Globus pallidus (tissue), 1 donor: Measurements from ENCODE around the gene HEXD.
A peak's percentile ranks its signal among the peaks of the same experiment; 100 is the strongest.
"Not testable (repeated sequence)": the region's sequence is repeated elsewhere in the genome, so short reads cannot be mapped to it uniquely, and the experiment has no call there.

Experiments
- DNase-seq: peaks from one replicate; pipeline ENCODE4 v3.0.0-alpha.2; 2015; ENCODE audit warnings: low spot score

The HEXD gene

DNA sequence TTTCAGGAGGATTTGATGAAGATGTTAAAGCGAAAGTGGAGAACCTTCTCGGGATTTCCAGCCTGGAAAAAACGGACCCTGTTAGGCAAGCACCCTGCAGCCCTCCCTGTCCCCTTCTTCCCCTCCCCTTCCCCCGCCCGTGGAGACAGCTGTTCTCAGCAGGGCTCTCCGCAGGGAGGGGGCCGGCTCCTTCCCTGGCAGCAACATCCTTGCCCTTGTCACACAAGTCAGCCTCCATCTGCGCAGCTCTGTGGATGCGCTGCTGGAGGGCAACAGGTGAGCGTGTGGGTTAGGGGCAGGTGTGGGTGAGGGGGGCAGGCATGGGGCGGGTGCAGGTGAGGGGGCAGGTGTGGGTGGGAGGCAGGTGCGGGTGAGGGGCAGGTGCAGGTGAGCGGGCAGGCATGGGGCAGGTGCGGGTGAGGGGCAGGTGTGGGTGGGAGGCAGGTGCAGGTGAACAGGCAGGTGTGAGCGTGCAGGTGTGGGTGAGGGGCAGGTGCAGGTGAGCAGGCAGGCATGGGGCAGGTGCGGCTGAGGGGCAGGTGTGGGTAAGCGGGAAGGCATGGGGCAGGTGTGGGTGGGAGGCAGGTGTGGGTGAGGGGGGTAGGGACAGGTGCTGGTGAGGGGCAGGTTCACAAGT, 23.0 kb downstream of the HEXD start:
- DNase-seq: no peak

DNA sequence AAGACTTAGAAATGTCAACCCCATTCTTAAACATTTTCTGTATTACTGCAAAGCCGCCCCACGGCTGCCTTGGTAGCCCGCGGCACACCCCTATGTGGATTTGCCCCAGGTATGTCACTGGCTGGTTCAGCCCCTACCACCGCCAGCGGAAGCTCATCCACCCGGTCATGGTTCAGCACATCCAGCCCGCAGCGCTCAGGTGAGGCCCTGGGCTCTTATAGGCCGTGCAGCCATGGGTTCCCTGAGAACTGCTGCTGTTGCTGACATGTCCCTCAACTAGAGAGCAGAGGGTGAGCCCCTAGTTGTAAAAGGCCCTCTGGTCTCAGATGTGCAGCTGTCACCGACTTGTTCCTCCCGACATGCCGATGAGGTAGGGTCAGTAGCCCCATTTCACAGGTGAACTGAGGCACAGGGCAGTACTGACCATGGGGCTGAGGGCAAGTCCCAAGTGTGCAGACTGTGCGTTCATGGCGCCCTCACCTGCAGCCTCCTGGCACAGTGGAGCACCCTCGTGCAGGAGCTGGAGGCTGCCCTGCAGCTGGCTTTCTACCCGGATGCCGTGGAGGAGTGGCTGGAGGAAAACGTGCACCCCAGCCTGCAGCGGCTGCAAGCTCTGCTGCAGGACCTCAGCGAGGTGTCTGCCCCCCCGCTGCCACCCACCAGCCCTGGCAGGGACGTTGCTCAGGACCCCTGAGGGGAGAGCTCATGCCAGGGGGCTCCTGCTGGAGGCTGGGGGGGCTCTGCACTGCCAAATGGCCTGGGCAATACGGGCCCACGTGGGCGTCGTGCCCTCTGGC, 23.7 kb downstream of the HEXD start:
- no peak for DNase-seq

DNA sequence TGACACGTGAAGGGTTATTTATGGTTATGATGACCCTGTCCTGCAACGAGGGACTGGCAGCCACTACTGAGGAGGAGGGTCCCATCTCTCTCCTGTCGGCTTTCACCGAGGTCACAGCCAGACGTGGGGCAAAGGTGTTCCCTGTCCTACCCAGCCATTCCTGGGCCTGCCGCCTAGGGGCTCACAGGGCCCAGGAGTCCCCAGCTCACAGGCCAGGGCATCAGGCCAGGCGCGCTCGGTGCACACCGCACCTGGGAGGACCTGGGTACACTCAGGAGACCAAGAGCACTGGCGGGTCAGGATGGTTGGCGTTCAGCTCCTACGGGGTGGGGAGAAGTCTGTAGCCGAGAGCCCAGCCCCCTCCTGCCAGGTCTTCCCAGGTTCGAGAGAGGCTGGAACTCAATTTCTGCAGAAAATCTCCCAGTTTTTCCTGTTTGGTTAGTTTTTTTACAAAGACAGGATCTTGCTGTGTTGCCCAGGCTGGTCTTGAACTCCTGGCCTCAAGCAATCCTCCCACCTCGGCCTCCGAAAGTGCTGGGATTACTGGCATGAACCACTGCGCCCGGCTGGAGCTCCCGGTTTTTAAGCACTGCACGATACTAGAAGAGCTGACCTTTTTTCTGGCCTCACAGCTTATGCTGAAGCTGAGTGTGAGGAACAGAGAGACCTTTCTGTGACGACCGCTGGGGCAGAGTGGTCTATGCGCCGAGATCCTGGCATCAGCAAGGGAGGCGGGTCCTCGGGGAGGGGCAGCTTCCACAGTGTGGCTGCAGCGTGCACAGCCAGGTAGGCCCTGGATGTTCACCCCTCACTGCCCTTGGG, 24.7 kb downstream of the HEXD start:
- no peak for DNase-seq

DNA sequence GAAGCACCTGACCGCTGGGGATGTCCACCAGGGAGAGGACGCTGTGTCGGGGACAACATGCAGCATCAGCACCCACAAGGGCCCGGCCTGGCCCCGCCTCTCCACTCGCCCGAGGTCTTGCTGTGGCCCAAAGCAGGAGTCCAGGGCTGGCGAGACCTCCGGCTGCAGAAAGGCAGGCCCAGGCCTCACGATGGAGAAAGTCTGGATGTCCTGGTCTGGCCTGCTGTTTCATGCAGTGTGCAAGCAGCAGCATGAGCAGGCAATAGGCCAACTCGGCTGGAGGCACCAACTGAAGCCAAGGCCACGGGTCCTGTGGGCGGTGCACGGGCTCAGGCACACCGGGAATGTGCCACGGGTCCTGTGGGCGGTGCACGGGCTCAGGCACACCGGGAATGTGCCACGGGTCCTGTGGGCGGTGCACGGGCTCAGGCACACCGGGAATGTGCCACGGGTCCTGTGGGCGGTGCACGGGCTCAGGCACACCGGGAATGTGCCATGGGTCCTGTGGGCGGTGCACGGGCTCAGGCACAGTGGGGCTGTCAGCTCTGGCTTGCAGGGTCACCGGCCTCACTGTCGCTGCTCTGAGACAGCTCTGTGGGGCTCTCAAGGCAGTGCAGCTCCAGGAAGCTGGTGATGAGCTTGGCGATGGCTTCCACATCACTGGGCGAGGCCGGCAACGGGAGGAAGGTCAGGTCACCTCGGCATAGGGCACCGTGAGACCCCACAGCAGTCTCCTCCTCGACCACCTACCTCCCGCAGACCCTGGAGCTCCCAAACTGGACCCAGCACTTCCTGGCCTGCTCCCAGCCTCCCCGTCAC, 25.5 kb downstream of the HEXD start:
- no peak for DNase-seq

DNA sequence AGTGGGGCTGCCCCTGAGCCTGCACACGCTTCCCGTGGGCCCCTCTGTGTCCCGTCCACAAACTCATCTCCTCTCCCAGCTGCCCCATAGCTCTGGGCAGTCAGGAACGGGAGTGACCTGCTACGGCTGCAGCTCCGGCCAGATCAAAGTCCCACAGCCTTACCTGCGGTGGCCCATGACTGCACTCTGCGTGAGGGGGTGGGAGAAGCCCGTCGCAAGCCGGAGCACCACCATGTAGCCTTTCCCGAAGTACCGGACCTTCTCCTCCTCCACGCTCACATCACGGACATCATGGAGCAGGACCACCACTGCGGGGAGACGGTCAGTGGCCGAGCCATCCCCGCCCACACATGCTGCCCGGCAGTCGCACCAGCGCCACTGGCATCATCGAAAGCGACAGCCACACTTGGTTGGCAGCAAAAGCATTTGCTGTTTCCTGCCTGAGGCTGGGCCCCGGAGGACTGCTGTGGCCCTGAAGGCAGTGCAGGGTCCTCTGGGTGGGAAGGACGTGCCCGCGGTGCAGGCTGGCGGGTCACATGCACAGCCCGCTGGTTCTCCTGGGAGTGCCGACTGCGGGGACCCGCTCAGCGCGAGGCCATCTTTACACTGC, 26.2 kb downstream of the HEXD start:
- no peak for DNase-seq

DNA sequence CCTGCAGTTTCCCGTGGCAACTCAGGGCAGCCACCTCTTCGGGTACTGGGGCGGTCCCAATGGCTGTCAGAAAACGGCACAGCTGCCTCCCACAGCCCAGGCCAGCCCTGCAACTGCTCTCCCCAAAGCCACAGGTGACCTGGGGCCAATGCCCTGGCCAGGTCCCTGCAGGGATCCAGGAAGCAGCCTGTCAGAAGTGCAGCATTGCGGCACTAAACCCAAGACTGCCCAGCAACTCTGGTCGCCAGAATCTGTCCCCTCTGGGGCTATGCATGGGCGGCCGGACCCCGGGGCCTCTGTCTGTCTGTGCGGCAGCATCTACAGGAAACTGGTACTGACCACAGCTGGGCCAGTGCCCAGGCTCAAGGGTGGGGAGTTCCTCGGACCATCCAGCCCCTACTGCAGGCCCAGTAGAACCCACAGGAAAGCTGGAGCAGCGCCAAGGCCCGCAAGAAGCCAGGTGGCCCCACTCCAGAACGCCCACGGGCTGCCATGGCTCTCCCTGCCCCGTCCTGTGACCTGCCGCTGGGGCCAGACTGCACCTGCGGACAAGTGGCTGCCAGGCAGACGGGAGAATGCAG, 26.9 kb downstream of the HEXD start:
- peak; percentile 23 for DNase-seq

DNA sequence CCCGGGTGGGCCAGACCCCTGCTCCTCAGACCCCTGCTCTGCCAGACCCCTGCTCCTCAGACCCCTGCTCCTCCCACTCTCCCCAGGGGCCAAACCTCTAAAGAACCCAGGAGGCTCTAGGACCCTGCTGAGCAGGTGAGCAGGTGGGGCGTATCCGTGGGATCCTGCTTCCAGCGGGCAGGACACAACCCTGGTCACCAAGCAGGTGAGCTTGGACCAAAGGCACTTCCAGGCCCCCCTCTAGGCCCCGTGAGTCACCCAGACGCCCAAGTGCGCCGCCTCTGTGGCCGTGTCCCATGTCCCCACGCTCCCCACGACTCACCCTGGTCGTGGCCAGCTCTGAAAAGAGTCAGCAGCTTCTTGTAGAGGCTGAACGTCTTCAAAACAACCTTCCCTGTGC, 27.4 kb downstream of the HEXD start:
- no peak for DNase-seq

DNA sequence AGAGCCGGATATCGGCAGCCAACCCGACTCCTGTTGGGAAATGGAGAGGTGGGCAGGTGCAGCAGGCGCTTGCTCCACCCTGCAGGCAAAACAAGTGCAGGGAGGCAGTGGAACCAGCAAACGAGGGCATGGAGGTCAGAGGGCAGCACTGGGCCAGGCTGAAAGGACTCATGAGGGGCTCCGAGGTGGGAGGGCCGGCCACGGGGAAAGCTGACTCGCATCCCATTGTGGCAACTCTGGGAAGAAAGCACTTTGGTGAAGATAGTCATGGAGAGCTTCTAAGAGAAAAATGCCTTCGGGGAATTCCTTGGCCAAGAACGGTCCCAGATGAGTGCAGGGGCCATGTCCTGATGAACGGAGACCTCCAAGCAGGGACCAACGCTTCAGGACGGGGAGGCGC, 28.0 kb downstream of the HEXD start:
- no peak for DNase-seq

DNA sequence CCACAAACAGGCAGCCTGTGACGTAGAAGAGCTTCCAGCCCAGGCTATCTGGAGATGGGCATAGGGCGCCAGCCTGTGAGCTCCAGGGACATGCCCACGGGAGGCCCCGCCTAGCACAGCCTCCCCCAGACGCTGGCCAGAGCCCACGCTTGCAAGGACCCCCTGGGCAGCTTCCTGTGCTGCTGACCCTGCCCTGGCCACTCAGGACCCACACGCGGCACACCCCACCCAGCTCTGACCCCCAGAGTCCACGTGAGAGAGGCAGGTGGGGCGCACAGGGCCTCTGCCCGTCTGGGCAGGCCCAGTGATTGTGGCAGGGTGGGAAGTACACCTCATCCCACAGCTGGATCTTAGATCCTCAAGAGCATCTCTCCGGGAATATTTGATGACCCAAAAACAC, 28.5 kb downstream of the HEXD start:
- no peak for DNase-seq

DNA sequence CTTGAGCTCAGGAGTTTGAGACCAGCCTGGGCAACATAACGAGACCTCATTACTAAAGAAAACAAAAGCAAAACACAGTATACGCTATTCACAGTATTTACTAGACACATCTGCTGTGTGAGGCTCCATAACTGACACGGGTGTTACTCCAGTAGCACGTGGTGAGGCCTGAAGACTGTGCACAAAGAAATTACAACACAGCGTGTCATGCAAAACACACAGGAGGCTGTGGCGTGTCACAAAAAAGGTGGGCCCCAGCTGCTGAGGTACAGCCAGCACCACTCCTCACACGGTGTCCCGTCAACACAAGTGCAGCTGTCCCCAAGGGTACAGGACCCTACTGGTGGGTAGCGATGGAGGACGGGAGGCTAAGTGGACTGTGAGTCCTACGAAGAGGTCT, 29.7 kb downstream of the HEXD start:
- DNase-seq: no peak

DNA sequence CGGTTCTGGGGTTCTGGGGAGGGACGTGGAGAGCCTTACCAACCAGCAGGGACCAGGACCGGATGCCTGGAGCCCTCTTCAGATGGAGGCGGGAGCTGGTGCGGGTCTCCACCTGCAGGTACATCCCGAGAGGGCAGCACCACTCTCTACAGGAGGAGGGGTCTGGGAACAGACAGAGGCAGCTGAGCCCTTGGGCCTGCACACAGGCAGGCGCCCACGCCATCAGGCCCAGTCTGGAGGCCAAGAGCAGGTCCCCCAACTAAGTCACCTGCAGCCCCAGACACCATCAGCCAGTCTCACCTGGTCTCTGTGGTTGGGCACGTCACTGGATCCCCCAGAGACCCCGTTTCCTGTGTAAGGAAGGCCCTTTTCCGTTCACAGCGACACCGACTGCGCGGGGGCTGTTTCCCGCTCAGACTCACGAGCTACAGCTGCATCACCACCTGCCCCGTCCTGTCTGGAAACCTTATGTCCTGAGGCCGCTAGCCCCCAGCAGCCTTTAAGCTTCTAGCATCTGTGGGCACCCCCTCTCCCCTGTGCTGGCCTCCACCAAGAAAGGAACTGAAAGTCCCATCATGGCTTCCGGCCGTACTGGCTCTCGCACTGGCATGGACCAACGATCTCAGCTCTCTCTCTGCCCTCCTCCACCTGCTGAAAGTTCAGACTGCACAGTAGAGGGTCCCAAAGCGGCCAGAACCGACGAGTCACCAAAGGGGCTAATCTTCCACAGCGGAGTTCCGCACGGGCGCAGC, 31.2 kb downstream of the HEXD start:
- DNase-seq: no peak

DNA sequence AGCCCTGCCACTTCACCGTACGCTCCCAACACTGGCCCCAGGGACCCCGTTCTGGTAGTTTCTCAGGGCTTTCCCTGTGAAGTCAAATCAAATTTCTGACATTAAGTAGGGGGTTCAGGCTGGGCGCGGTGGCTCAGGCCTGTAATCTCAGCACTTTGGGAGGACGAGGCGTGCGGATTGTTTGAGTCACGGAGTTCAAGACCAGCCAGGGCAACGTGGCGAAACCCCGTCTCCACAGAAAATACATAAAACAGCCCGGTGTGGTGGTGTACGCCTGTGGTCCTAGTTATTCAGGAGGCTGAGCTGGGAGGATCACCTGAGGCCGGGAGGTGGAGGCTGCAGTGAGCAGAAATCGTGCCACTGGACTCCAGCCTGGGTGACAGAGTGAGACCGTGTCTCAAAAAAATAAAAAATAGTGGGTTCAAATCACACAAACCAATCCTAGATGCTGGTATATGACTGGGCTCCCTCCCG, 31.8 kb downstream of the HEXD start:
- no peak for DNase-seq

DNA sequence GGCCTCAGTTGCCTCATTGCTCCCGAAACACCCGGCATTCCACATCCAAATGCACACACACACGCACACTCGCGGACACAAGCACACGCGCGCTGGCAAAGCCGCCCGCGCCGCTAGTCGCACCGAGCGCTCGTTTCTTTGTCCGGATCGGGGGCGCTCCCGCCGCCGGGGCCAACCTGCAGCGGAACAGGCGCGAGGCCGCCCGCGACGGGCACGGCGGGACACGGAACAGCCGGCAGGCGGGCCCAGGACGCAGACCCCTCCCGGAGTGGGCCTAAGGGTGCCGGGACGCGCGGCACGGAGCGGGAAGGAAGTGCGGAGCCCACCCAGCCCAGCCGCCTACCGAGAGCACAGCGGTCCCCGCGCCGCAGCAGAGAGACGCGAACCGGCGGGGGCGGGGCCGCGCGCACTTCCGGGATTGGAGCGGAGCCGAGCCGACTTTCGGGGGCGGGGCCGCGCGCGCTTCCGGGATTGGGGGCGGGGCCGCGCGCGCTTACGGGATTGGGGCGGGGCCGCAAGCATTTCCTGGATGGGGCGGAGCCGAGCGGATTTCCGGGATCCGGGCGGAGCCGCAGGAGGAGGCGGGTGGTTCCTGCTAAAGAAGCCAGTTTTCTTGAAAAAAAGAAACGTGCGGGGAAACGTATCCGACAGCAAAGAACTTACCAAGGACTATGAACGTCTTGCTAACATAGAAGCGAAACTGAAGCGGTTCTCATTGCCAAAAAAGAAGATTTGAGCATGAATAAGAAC, 32.4 kb downstream of the HEXD start, which contains the start of gene CYBC1:
CYBC1 (minus strand) TSS at position 396 of the 750 bp plus-strand sequence. CDS start 1,498 bp downstream, outside the sequence.
- DNase-seq: peak; percentile 91

DNA sequence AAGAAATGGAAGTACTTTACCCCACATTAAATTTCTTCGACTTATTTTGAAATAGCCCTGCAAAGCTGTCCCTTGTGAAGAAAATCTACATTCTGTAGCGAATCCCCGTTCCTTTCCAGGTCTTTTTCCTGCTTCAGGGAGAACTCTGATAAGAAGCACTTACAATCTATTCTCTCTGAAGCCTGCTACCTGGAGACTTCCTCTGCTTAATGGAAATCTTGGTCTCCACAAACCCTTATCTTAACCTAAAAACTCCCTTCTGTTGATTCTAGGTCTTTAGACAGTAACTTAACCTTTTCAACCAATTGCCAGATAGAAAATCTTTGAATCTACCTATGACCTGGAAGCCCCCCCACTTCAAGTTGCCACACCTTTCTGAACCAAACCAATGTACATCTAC, 34.0 kb downstream of the HEXD start:
- DNase-seq: no peak

DNA sequence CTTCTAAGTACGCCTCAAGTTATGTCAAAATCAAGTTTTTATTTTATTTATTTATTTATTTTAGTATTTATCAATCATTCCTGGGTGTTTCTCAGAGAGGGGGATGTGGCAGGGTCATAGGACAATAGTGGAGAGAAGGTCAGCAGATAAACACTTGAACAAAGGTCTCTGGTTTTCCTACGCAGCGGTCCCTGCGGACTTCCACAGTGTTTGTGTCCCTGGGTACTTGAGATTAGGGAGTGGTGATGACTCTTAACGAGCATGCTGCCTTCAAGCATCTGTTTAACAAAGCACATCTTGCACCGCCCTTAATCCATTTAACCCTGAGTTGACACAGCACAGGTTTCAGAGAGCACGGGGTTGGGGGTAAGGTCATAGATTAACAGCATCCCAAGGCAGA, 35.0 kb downstream of the HEXD start:
- DNase-seq: not testable (repeated sequence)

DNA sequence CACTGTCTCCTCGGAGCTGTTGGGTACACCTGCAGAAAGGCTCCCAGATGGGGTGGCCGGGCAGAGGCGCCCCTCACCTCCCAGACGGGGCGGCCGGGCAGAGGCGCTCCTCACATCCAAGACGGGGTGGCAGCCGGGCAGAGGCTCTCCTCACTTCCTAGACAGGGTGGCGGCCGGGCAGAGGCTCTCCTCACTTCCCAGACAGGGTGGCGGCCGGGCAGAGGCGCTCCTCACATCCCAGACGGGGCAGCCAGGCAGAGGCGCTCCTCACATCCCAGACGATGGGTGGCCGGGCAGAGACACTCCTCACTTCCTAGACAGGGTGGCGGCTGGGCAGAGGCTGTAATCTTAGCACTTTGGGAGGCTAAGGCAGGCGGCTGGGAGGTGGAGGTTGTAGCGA, 35.6 kb downstream of the HEXD start:
- not testable (repeated sequence) for DNase-seq

DNA sequence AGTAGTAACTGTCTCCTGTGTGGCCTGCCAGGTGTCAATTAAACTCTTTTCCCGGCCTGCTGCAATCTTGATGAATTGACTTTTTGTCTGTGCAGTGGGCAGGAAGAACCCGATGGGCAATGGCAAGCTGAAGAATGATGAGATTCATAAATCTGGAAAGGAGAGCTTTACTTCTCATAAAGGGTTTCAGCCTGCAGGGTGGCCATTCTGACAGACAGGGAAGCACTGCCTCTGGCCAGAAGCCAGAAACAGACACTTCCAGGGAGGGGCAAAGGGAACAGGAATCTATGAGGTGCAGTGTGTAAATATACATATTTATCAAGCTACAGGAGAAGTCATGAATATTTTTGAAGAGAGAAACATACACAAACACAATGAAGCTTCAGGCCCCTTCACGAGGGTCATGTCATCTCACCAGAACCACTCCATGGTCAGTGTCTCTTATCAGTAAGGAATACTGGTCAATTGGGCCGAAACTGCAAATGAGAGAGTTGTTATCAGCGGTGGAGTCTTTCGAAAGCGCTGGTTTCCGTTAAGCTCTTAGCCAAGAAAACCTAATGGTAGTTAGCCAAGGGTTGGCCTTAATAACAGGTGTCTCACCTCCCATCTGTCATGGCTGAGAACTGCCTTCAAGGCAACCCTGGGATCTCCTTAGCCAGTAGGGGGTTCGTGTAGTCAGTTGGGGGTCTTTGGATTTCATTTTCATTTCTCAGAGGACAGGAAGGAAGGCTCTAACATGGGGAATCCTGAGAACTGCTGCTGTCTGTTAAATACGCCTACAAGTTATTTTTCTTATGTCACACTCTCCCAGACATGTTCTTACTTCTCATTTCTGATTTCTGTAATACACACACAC, 39.2 kb downstream of the HEXD start:
- peak; percentile 26 for DNase-seq

DNA sequence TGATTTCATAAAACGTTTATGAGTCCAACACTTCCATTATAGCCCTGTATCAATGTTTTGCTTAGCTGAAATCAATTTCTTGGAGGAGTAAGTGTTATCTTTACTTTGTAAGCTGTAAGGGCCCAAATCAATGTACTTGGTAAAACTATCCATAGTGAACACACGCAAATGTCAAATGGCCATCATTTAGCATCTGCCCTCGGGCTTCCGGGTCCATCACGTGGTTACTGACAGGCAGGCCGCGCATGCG, 39.7 kb downstream of the HEXD start:
- peak; percentile 94 for DNase-seq
